A549 (cell line): Measurements from ENCODE around the gene ARAP3.

Source experiments
- BHLHE40 ChIP-seq: IDR thresholded peaks from 2 replicates; pipeline ENCODE4 v1.6.1; 2012; ENCODE audit warnings: low read depth, low read length, inconsistent platforms
- EP300 ChIP-seq, 2 experiments: fragments of >200 bp; sonication (Bioruptor Twin); formaldehyde crosslinking; IDR thresholded peaks; 2 replicates in 1 of 2; 3 replicates in 1 of 2; pipeline ENCODE4 v1.6.1; 2016 to 2017
- HDAC2 ChIP-seq: fragments of 200-600 bp; sonication (generic); IDR thresholded peaks from 2 replicates; pipeline ENCODE4 v1.6.1; 2016
- MYC ChIP-seq: IDR thresholded peaks from 2 replicates; pipeline ENCODE4 v1.6.1; 2012; ENCODE audit warnings: mild to moderate bottlenecking, inconsistent platforms, low read length, improper control_type of control experiment, borderline replicate concordance
- TF ChIP-seq, protein P1 (sequence below): fragments of >200 bp; sonication (Bioruptor Twin); formaldehyde crosslinking; IDR thresholded peaks from 3 replicates; pipeline ENCODE4 v1.5.1; 2016

DNA sequence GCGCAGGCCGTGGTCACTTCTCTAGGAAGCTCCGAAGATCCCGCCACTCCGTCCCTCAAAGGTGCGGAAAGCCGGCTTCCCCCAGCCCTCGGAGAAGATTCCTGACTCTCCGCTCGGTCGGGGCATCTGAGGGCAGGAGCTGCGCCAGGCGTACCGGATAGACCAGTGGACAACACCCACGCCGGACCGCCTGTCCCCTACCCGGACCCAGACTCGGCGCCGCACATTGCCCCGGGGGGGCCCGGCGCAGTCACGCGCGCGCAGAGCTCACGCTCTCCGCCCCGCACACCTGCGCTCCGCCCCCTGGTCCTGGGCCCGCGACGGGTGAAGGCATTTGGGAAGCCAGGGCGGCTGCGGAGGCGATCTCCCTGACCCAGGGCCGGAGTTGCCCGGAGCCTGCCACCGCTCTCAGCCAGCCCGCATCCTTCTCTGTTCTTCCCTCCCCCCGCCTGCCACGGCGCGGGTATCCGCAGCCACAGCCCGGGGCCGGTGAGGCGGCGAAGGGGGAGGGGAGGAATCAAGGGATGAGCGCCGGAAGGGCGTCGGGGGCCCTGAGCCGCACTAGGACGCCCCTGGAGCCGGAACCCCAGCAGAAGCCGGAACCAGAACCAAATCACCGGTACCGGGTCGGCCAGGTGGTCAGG, 44.8 kb downstream of the ARAP3 start:
- TF ChIP-seq MYC, result no peak
- TF ChIP-seq, protein P1, sequence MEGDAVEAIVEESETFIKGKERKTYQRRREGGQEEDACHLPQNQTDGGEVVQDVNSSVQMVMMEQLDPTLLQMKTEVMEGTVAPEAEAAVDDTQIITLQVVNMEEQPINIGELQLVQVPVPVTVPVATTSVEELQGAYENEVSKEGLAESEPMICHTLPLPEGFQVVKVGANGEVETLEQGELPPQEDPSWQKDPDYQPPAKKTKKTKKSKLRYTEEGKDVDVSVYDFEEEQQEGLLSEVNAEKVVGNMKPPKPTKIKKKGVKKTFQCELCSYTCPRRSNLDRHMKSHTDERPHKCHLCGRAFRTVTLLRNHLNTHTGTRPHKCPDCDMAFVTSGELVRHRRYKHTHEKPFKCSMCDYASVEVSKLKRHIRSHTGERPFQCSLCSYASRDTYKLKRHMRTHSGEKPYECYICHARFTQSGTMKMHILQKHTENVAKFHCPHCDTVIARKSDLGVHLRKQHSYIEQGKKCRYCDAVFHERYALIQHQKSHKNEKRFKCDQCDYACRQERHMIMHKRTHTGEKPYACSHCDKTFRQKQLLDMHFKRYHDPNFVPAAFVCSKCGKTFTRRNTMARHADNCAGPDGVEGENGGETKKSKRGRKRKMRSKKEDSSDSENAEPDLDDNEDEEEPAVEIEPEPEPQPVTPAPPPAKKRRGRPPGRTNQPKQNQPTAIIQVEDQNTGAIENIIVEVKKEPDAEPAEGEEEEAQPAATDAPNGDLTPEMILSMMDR, result no peak
- TF ChIP-seq HDAC2, result no peak
- TF ChIP-seq BHLHE40, result no peak
- TF ChIP-seq EP300 (IDR thresholded peaks at IDR 0.05), result no peak
